Astrocyte (in vitro differentiated cells and primary cell): Measurements from ENCODE around the gene HSPA9. TPM values are rescaled to one million over a fixed set of nuclear protein-coding genes. Genes with fewer than 3 reads are reported as not detected.

ENCODE experiments used
- DNase-seq: peaks from one replicate; pipeline ENCODE4 v3.0.0-alpha.2; 2010; ENCODE audit warnings: low read depth
- FAIRE-seq: peaks from 2 replicates; lab custom pipeline; 2011; peaks lifted over from hg19 to GRCh38; lab: Jason Lieb, UNC
- H2AFZ ChIP-seq: 2 replicates; pipeline ENCODE4 v1.6.0; 2012; ENCODE audit warnings: low read depth, low read length, inconsistent platforms
- H3K27ac ChIP-seq: 2 replicates; pipeline ENCODE4 v1.5.1; 2011; ENCODE audit warnings: low read depth, low read length, inconsistent platforms
- H3K27me3 ChIP-seq: 2 replicates; pipeline ENCODE4 v1.6.0; 2011; ENCODE audit warnings: low read length, inconsistent platforms; ENCODE audit not compliant: insufficient read depth
- H3K36me3 ChIP-seq: 2 replicates; pipeline ENCODE4 v1.5.1; 2011; ENCODE audit warnings: low read length, inconsistent platforms; ENCODE audit not compliant: insufficient read depth
- H3K4me1 ChIP-seq: 2 replicates; pipeline ENCODE4 v1.5.1; 2011; ENCODE audit warnings: low read length, inconsistent platforms; ENCODE audit not compliant: insufficient read depth
- H3K4me2 ChIP-seq: 2 replicates; pipeline ENCODE4 v1.6.0; 2012; ENCODE audit warnings: low read length, inconsistent platforms
- H3K4me3 ChIP-seq: 2 replicates; pipeline ENCODE4 v1.5.1; 2011; ENCODE audit warnings: low read depth, mild to moderate bottlenecking, low read length, inconsistent platforms; ENCODE audit not compliant: insufficient read depth
- H3K79me2 ChIP-seq: 2 replicates; pipeline ENCODE4 v1.6.0; 2012; ENCODE audit warnings: mild to moderate bottlenecking, low read length, inconsistent platforms; ENCODE audit not compliant: insufficient read depth
- H3K9ac ChIP-seq: 2 replicates; pipeline ENCODE4 v1.6.0; 2012; ENCODE audit warnings: mild to moderate bottlenecking, low read length, inconsistent platforms
- H3K9me3 ChIP-seq: 2 replicates; pipeline ENCODE4 v1.5.1; 2012; ENCODE audit warnings: low read depth, mild to moderate bottlenecking, low read length, inconsistent platforms; ENCODE audit not compliant: insufficient read depth
- H4K20me1 ChIP-seq: 2 replicates; pipeline ENCODE4 v1.6.0; 2012; ENCODE audit warnings: low read length, inconsistent platforms; ENCODE audit not compliant: insufficient read depth
- H3K27ac Mint-ChIP-seq: one replicate; pipeline ENCODE4 v1.8.0; 2021; ENCODE audit warnings: mild to moderate bottlenecking, mixed read lengths; ENCODE audit not compliant: unreplicated experiment
- H3K27me3 Mint-ChIP-seq: one replicate; pipeline ENCODE4 v1.8.0; 2021; ENCODE audit warnings: low read depth, mixed read lengths; ENCODE audit not compliant: unreplicated experiment
- H3K36me3 Mint-ChIP-seq: one replicate; pipeline ENCODE4 v1.8.0; 2021; ENCODE audit warnings: low read depth, mixed read lengths; ENCODE audit not compliant: unreplicated experiment
- H3K4me1 Mint-ChIP-seq: one replicate; pipeline ENCODE4 v1.8.0; 2021; ENCODE audit warnings: low read depth, mixed read lengths; ENCODE audit not compliant: unreplicated experiment
- H3K4me3 Mint-ChIP-seq: one replicate; pipeline ENCODE4 v1.8.0; 2021; ENCODE audit warnings: mild to moderate bottlenecking, moderate library complexity, mixed read lengths; ENCODE audit not compliant: unreplicated experiment
- H3K9me3 Mint-ChIP-seq: one replicate; pipeline ENCODE4 v1.8.0; 2021; ENCODE audit warnings: mild to moderate bottlenecking, mixed read lengths; ENCODE audit not compliant: unreplicated experiment
- CTCF ChIP-seq: IDR thresholded peaks from 2 replicates; pipeline ENCODE4 v1.5.1; 2011; ENCODE audit warnings: low read depth, mild to moderate bottlenecking, inconsistent platforms, low read length, moderate library complexity; ENCODE audit not compliant: insufficient read depth
- EZH2 ChIP-seq: IDR thresholded peaks from 2 replicates; pipeline ENCODE4 v1.6.1; 2012; ENCODE audit warnings: mild to moderate bottlenecking, low read length, inconsistent platforms; ENCODE audit not compliant: insufficient read depth
- total RNA-seq: library from RNA; stranded (reverse); gene quantifications from 2 replicates; pipeline ENCODE4 v1.2.1, GENCODE V29; 2021

Gene HSPA9
- total RNA-seq, 1 donor from 2014 or later = 266 TPM

- H3K36me3 Mint-ChIP-seq = no peaks in the 10 kb centered on the region
- Histone ChIP-seq H3K4me3 (no peak overlapping the region), H3K27me3 (peaks cover 2% of the 10 kb centered on the region), H3K4me1 (no peaks in the 10 kb centered on the region), H2AFZ (no peak overlapping the region), H3K9ac (no peak overlapping the region), H4K20me1 (no peaks in the 10 kb centered on the region), H3K4me2 (no peak overlapping the region), H3K79me2 (no peaks in the 10 kb centered on the region), H3K36me3 (no peaks in the 10 kb centered on the region), H3K27ac (no peak overlapping the region), H3K9me3 (no peaks in the 10 kb centered on the region)
- no peak overlapping the region for H3K27ac Mint-ChIP-seq
- TF ChIP-seq CTCF (no peak), EZH2 (no peak)
- no peaks in the 10 kb centered on the region for H3K4me1 Mint-ChIP-seq
- peaks cover 2% of the 10 kb centered on the region for H3K9me3 Mint-ChIP-seq
- FAIRE-seq = no peak
- H3K27me3 Mint-ChIP-seq = peaks cover 15% of the 10 kb centered on the region
- DNase-seq = no peak
- H3K4me3 Mint-ChIP-seq = no peak overlapping the region
Measured at GRCh38 chr5:138620663-138621224, 45.5 kb upstream of the HSPA9 start.

GRCh38 chr5:138616508-138616907 is 41.3 kb upstream of the HSPA9 start:
- H3K4me3 Mint-ChIP-seq = no peak overlapping the region
- Histone ChIP-seq H3K27ac (no peak overlapping the region), H2AFZ (no peak overlapping the region), H3K79me2 (no peaks in the 10 kb centered on the region), H3K4me1 (no peaks in the 10 kb centered on the region), H4K20me1 (no peaks in the 10 kb centered on the region), H3K4me3 (no peak overlapping the region), H3K27me3 (peaks cover 2% of the 10 kb centered on the region), H3K9ac (no peak overlapping the region), H3K36me3 (no peaks in the 10 kb centered on the region), H3K4me2 (no peak overlapping the region), H3K9me3 (no peaks in the 10 kb centered on the region)
- TF ChIP-seq EZH2 = no peak
- TF ChIP-seq CTCF = no peak
- no peak overlapping the region for H3K27ac Mint-ChIP-seq
- FAIRE-seq (no peak), DNase-seq (no peak)
- H3K9me3 Mint-ChIP-seq = peaks cover 2% of the 10 kb centered on the region
- peaks cover 3% of the 10 kb centered on the region for H3K4me1 Mint-ChIP-seq
- no peaks in the 10 kb centered on the region for H3K36me3 Mint-ChIP-seq
- peaks cover 17% of the 10 kb centered on the region for H3K27me3 Mint-ChIP-seq

- Histone ChIP-seq H3K36me3 (no peaks in the 10 kb centered on the region), H2AFZ (no peak overlapping the region), H3K4me2 (no peak overlapping the region), H3K9me3 (no peaks in the 10 kb centered on the region), H4K20me1 (no peaks in the 10 kb centered on the region), H3K79me2 (no peaks in the 10 kb centered on the region), H3K27me3 (peaks cover 2% of the 10 kb centered on the region), H3K27ac (no peak overlapping the region), H3K4me3 (no peak overlapping the region), H3K4me1 (peaks cover 6% of the 10 kb centered on the region), H3K9ac (no peak overlapping the region)
- TF ChIP-seq CTCF (no peak), EZH2 (no peak)
- Mint-ChIP-seq H3K27ac (no peak overlapping the region), H3K4me1 (peaks cover 10% of the 10 kb centered on the region), H3K27me3 (peaks cover 14% of the 10 kb centered on the region), H3K36me3 (no peaks in the 10 kb centered on the region), H3K9me3 (peaks cover 2% of the 10 kb centered on the region), H3K4me3 (no peak overlapping the region)
- DNase-seq (no peak), FAIRE-seq (no peak)
Measured at GRCh38 chr5:138615461-138615860, 40.3 kb upstream of the HSPA9 start.
